ENCODE measurements around the gene TRIM71. TPM values are rescaled to one million over a fixed set of nuclear protein-coding genes. Genes with fewer than 3 reads are reported as not detected.

TRIM71 gene
- total RNA-seq, 1 experiment from 2014 or later = 0.17 TPM

DNA sequence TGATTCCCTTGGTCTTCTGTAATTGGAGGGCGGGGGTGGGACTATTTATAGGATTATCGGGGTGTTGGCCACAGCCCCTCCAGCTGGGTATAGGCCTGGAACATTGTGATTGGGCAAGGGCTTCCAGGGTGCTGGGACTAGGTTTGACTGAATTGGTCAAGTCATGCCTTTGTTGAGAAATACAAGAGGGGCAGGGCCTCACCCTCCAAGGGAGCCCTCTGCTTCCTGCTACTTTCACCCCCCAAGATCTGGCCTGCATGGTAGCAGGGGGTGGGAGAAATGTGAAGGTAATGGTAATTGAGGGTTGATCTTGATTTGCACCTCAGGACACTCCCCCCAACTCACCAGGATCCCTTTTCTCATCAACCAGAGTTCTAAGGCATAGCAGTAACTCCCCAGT lies 25.2 kb downstream of the TRIM71 start:
- POLR2A ChIA-PET = no interaction called here
- ATAC-seq = no peak
- no TSS peak for BruUV-seq (replicated peaks)

DNA sequence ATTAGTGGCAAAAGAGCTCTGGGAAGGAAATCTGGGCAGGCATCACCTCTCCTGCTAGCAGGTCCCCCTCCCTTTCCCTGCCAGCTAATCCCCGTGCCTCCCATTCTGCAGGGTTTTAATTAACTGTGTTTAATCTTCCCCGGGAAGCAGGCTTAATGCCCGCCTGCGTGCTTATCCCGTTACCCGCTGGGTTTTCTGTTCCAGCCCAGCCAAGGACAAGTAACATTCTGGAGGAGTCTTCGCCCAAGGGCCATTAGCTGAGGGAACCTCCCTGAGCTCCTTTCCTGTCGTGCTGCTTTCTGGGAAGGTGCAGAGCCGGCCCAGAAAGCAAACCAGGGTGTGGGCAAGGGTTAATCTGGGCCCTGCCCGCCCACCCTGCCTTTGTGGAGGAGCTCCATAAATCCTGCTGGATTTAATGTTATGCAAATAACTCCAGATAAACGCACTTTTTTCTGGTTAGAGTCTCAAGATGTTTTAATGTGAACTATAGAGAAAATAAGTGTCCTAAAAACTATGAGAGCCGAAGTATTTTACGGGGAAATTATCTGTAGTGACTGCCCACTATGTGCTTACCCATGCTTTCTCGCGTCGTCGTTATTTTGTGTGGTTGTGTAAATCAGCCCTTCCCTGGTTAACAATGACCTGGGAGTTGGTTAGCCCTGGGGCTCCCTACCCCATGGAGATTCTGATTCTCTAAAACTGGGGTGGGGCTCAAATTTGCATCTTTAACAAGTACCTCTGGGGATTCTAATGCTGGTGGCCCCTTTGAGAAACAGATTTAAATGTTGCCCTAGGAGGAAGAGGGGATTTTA lies 25.9 kb downstream of the TRIM71 start:
- H3K27ac ChIP-seq (ENCODE audit: low read depth, low read length) = no peak overlapping the region
- no peak overlapping the region for H3K4me3 ChIP-seq (replicated peaks in 1 of 2; ENCODE audit: low read depth in 1 of 2, low read length in 2 of 2)
- no peaks in the 10 kb centered on the region for H3K4me1 ChIP-seq (ENCODE audit: control insufficient read depth in 1 of 2, insufficient read depth in 2 of 2, low read length in 2 of 2)
- no peaks in the 10 kb centered on the region for H3K79me2 ChIP-seq (ENCODE audit: insufficient read depth, low read length)
- no peaks in the 10 kb centered on the region for H3K36me3 ChIP-seq (ENCODE audit: control insufficient read depth in 1 of 2, insufficient read depth in 2 of 2, low read length in 2 of 2)
- H3K9me3 ChIP-seq (ENCODE audit: control insufficient read depth in 1 of 2, insufficient read depth in 1 of 2, low read depth in 1 of 2, low read length in 2 of 2) = no peaks in the 10 kb centered on the region
- no peak overlapping the region for H2AFZ ChIP-seq (ENCODE audit: low read depth, low read length, poor library complexity, severe bottlenecking)
- no peak overlapping the region for H3K9ac ChIP-seq (ENCODE audit: low read length)
- no TSS peak for BruUV-seq (replicated peaks)
- intact Hi-C loops (cut with micrococcal nuclease) = no loop called here
- ChIA-PET RAD21 (ENCODE audit: low non-redundant PET in 1 of 2, low total read pairs in 2 of 2, uncharacterized antibody in 2 of 2, unreplicated experiment in 2 of 2) (no interaction called here), POLR2A (interaction anchor here (0.7 kb wide), 1 partner anchor 383 kb away, joined by 3 read pairs; no protein-coding TSS in a partner anchor), CTCF (no interaction called here)
- ATAC-seq (no peak), DNase-seq (ENCODE audit: low read depth, low spot score) (no peak)
- H3K27me3 ChIP-seq (ENCODE audit: insufficient read depth, low read length) = no peaks in the 10 kb centered on the region
- H4K20me1 ChIP-seq (ENCODE audit: insufficient read depth) = no peaks in the 10 kb centered on the region
- H3K9me2 ChIP-seq (ENCODE audit: insufficient read depth) = no peaks in the 10 kb centered on the region
- H3K4me2 ChIP-seq (ENCODE audit: low read length) = no peak overlapping the region
- TF ChIP-seq TCF7L2 (IDR thresholded peaks at IDR 0.05; ENCODE audit: borderline replicate concordance, extremely low read depth, insufficient read depth, insufficient read length) (no peak), JUND (IDR thresholded peaks at IDR 0.05) (no peak), POLR2AphosphoS5 (IDR thresholded peaks at IDR 0.05; ENCODE audit: low read depth, low read length) (no peak), SIN3A (IDR thresholded peaks at IDR 0.05; ENCODE audit: low read depth) (no peak), SP1 (IDR thresholded peaks at IDR 0.05; ENCODE audit: low read depth) (no peak), YY1 (IDR thresholded peaks at IDR 0.05; ENCODE audit: extremely low read depth, insufficient replicate concordance, low read depth, low read length) (no peak), ZBTB33 (IDR thresholded peaks at IDR 0.05; ENCODE audit: extremely low read depth, insufficient replicate concordance, low read length) (no peak), ELF1 (IDR thresholded peaks at IDR 0.05; ENCODE audit: borderline replicate concordance, low read depth) (no peak), CBX3 (IDR thresholded peaks at IDR 0.05; ENCODE audit: low read depth) (no peak), ZFX (IDR thresholded peaks at IDR 0.05) (no peak)
- TF ChIP-seq, protein P1, sequence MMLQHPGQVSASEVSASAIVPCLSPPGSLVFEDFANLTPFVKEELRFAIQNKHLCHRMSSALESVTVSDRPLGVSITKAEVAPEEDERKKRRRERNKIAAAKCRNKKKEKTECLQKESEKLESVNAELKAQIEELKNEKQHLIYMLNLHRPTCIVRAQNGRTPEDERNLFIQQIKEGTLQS (IDR thresholded peaks at IDR 0.05) = no peak
- TF ChIP-seq, protein P2, sequence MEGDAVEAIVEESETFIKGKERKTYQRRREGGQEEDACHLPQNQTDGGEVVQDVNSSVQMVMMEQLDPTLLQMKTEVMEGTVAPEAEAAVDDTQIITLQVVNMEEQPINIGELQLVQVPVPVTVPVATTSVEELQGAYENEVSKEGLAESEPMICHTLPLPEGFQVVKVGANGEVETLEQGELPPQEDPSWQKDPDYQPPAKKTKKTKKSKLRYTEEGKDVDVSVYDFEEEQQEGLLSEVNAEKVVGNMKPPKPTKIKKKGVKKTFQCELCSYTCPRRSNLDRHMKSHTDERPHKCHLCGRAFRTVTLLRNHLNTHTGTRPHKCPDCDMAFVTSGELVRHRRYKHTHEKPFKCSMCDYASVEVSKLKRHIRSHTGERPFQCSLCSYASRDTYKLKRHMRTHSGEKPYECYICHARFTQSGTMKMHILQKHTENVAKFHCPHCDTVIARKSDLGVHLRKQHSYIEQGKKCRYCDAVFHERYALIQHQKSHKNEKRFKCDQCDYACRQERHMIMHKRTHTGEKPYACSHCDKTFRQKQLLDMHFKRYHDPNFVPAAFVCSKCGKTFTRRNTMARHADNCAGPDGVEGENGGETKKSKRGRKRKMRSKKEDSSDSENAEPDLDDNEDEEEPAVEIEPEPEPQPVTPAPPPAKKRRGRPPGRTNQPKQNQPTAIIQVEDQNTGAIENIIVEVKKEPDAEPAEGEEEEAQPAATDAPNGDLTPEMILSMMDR (IDR thresholded peaks at IDR 0.05 in 2 of 3, conservative IDR thresholded peaks at IDR 0.05 in 1 of 3; ENCODE audit: borderline replicate concordance in 1 of 3, insufficient read depth in 1 of 3, low read depth in 2 of 3, low read length in 2 of 3) = no peak

More for the DNA sequence above, 25.2 kb downstream of the TRIM71 start:
- Histone ChIP-seq H3K4me1 (ENCODE audit: control insufficient read depth in 1 of 2, insufficient read depth in 2 of 2, low read length in 2 of 2) (no peaks in the 10 kb centered on the region), H4K20me1 (ENCODE audit: insufficient read depth) (no peaks in the 10 kb centered on the region), H3K27ac (ENCODE audit: low read depth, low read length) (no peak overlapping the region), H3K9me2 (ENCODE audit: insufficient read depth) (no peaks in the 10 kb centered on the region), H3K79me2 (ENCODE audit: insufficient read depth, low read length) (no peaks in the 10 kb centered on the region), H3K4me2 (ENCODE audit: low read length) (no peak overlapping the region), H3K9ac (ENCODE audit: low read length) (no peak overlapping the region), H3K9me3 (ENCODE audit: control insufficient read depth in 1 of 2, insufficient read depth in 1 of 2, low read depth in 1 of 2, low read length in 2 of 2) (no peaks in the 10 kb centered on the region), H3K4me3 (replicated peaks in 1 of 2; ENCODE audit: low read depth in 1 of 2, low read length in 2 of 2) (no peak overlapping the region), H3K36me3 (ENCODE audit: control insufficient read depth in 1 of 2, insufficient read depth in 2 of 2, low read length in 2 of 2) (no peaks in the 10 kb centered on the region), H3K27me3 (ENCODE audit: insufficient read depth, low read length) (no peaks in the 10 kb centered on the region), H2AFZ (ENCODE audit: low read depth, low read length, poor library complexity, severe bottlenecking) (no peak overlapping the region)
- TF ChIP-seq EZH2 (IDR thresholded peaks at IDR 0.05) (no peak), ELF1 (IDR thresholded peaks at IDR 0.05; ENCODE audit: borderline replicate concordance, low read depth) (no peak), ZFX (IDR thresholded peaks at IDR 0.05) (no peak), SP1 (IDR thresholded peaks at IDR 0.05; ENCODE audit: low read depth) (no peak)
- RAD21 ChIA-PET (ENCODE audit: low non-redundant PET in 1 of 2, low total read pairs in 2 of 2, uncharacterized antibody in 2 of 2, unreplicated experiment in 2 of 2) = no interaction called here
- intact Hi-C loops (cut with micrococcal nuclease) = no loop called here
- CTCF ChIA-PET = no interaction called here
- DNase-seq (ENCODE audit: low read depth, low spot score) = no peak

Measured in HCT116 (cell line).